ENCODE data around the gene KCNMA1.

Gene KCNMA1

GRCh38 chr10:76993213-76993612, 644.4 kb downstream of the KCNMA1 start:
- Histone ChIP-seq H3K27me3 (ENCODE audit: insufficient read depth, low read length) (no peaks in the 10 kb centered on the region), H3K36me3 (ENCODE audit: insufficient read depth, low read length) (no peaks in the 10 kb centered on the region), H3K9me3 (ENCODE audit: insufficient read depth, low read depth, low read length) (no peaks in the 10 kb centered on the region), H3K9ac (ENCODE audit: low read depth, low read length) (no peak overlapping the region), H3K4me1 (ENCODE audit: insufficient read depth, low read length) (no peaks in the 10 kb centered on the region), H3K27ac (ENCODE audit: low read depth, low read length) (no peak overlapping the region), H3K4me3 (ENCODE audit: low read length) (no peak overlapping the region)
- 86% methylated on average over 2 of the region's 2 CpGs for WGBS

- Histone ChIP-seq H3K27me3 (ENCODE audit: insufficient read depth, low read length) (no peaks in the 10 kb centered on the region), H3K4me3 (ENCODE audit: low read length) (no peak overlapping the region), H3K36me3 (ENCODE audit: insufficient read depth, low read length) (no peaks in the 10 kb centered on the region), H3K4me1 (ENCODE audit: insufficient read depth, low read length) (no peaks in the 10 kb centered on the region), H3K9me3 (ENCODE audit: insufficient read depth, low read depth, low read length) (no peaks in the 10 kb centered on the region), H3K9ac (ENCODE audit: low read depth, low read length) (no peak overlapping the region), H3K27ac (ENCODE audit: low read depth, low read length) (no peak overlapping the region)
- 93% methylated on average over 3 of the region's 3 CpGs for WGBS
Observed at GRCh38 chr10:76992467-76992866, 645.1 kb downstream of the KCNMA1 start.

GRCh38 chr10:76991621-76992020, 646.0 kb downstream of the KCNMA1 start:
- no peaks in the 10 kb centered on the region for H3K9me3 ChIP-seq (ENCODE audit: insufficient read depth, low read depth, low read length)
- H3K4me3 ChIP-seq (ENCODE audit: low read length) = no peak overlapping the region
- no peak overlapping the region for H3K27ac ChIP-seq (ENCODE audit: low read depth, low read length)
- H3K36me3 ChIP-seq (ENCODE audit: insufficient read depth, low read length) = no peaks in the 10 kb centered on the region
- no peaks in the 10 kb centered on the region for H3K27me3 ChIP-seq (ENCODE audit: insufficient read depth, low read length)
- H3K9ac ChIP-seq (ENCODE audit: low read depth, low read length) = no peak overlapping the region
- no peaks in the 10 kb centered on the region for H3K4me1 ChIP-seq (ENCODE audit: insufficient read depth, low read length)
- WGBS = 97% methylated on average over 2 of the region's 2 CpGs

DNA sequence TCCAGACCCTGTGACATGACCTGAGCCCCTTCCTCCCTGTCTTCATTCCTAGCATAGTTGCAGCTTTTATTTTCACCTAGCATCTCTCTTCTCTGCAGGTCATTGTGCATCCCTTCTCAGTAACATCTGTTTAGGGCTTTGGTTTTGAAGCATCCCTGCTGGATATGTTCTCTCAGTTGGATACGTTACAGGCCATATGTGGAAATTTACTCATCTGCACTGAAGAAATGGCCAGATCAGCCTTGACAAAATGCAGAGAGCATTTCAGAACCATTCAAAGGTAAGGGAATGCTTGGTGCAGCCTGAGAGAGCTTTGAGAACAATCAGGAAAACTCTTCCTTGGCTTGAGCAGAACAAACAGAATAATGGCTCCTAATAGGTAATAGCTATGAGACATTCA, 647.0 kb downstream of the KCNMA1 start:
- H3K27ac ChIP-seq (ENCODE audit: low read depth, low read length) = no peak overlapping the region
- no peak overlapping the region for H3K4me3 ChIP-seq (ENCODE audit: low read length)
- WGBS = 98% methylated on average over 1 of the region's 1 CpG
- no peak overlapping the region for H3K9ac ChIP-seq (ENCODE audit: low read depth, low read length)
- H3K4me1 ChIP-seq (ENCODE audit: insufficient read depth, low read length) = no peaks in the 10 kb centered on the region
- H3K27me3 ChIP-seq (ENCODE audit: insufficient read depth, low read length) = no peaks in the 10 kb centered on the region
- H3K36me3 ChIP-seq (ENCODE audit: insufficient read depth, low read length) = no peaks in the 10 kb centered on the region
- no peaks in the 10 kb centered on the region for H3K9me3 ChIP-seq (ENCODE audit: insufficient read depth, low read depth, low read length)

DNA sequence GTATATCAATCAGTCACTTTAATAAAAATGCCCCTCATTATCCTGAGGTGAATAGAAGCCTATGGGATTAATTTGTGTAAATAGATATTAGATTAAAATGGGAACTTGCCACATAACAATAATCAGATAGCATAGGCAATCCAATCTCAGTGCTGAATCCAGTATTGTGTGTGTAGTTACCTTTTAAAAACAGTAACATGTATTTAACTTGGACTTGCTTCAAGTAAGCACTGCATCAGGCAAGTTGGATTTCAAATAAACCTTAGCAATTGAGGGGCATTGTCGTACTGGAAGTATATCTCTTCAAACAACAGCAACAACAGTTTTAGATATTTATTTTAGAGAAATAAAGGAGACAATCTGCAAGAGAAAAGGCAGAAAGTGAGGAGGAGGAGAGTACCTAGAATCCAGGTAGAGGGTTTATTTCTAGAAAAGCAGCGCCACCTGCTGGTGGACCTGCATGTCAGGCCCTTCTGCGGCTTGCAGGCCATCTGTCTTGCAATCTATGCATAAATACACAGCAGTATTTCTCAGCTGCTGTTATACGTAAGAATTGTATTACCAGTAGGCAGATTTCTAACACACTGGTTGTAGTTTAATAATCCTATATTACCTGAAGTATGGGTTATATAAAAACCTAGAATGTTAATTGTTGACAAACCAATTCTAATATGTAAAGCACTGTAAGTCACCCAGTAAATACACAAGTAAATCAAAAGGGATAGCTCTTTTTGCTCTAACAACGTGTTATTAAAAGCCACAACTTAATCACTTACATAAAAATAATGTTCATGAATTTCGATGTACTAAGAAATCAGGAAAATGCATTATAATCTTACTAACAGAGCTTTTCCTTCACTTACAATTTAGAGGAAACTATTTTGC, 652.8 kb downstream of the KCNMA1 start:
- Histone ChIP-seq H3K4me1 (ENCODE audit: insufficient read depth, low read length) (peaks cover 9% of the 10 kb centered on the region), H3K9ac (ENCODE audit: low read depth, low read length) (no peak overlapping the region), H3K27me3 (ENCODE audit: insufficient read depth, low read length) (no peaks in the 10 kb centered on the region), H3K4me3 (ENCODE audit: low read length) (no peak overlapping the region), H3K27ac (ENCODE audit: low read depth, low read length) (no peak overlapping the region), H3K36me3 (ENCODE audit: insufficient read depth, low read length) (no peaks in the 10 kb centered on the region), H3K9me3 (ENCODE audit: insufficient read depth, low read depth, low read length) (no peaks in the 10 kb centered on the region)
- WGBS = 25% methylated on average over 4 of the region's 6 CpGs

GRCh38 chr10:76983624-76984023, 654.0 kb downstream of the KCNMA1 start:
- H3K4me3 ChIP-seq (ENCODE audit: low read length) = no peak overlapping the region
- 80% methylated on average over 2 of the region's 3 CpGs for WGBS
- no peaks in the 10 kb centered on the region for H3K27me3 ChIP-seq (ENCODE audit: insufficient read depth, low read length)
- H3K4me1 ChIP-seq (ENCODE audit: insufficient read depth, low read length) = peaks cover 9% of the 10 kb centered on the region
- H3K36me3 ChIP-seq (ENCODE audit: insufficient read depth, low read length) = no peaks in the 10 kb centered on the region
- no peak overlapping the region for H3K9ac ChIP-seq (ENCODE audit: low read depth, low read length)
- no peak overlapping the region for H3K27ac ChIP-seq (ENCODE audit: low read depth, low read length)
- H3K9me3 ChIP-seq (ENCODE audit: insufficient read depth, low read depth, low read length) = no peaks in the 10 kb centered on the region

GRCh38 chr10:76982671-76983070, 654.9 kb downstream of the KCNMA1 start:
- Histone ChIP-seq H3K4me1 (ENCODE audit: insufficient read depth, low read length) (peaks cover 9% of the 10 kb centered on the region), H3K4me3 (ENCODE audit: low read length) (no peak overlapping the region), H3K27me3 (ENCODE audit: insufficient read depth, low read length) (no peaks in the 10 kb centered on the region), H3K27ac (ENCODE audit: low read depth, low read length) (no peak overlapping the region), H3K9me3 (ENCODE audit: insufficient read depth, low read depth, low read length) (no peaks in the 10 kb centered on the region), H3K9ac (ENCODE audit: low read depth, low read length) (no peak overlapping the region), H3K36me3 (ENCODE audit: insufficient read depth, low read length) (no peaks in the 10 kb centered on the region)
- 98% methylated on average over 2 of the region's 2 CpGs for WGBS

DNA sequence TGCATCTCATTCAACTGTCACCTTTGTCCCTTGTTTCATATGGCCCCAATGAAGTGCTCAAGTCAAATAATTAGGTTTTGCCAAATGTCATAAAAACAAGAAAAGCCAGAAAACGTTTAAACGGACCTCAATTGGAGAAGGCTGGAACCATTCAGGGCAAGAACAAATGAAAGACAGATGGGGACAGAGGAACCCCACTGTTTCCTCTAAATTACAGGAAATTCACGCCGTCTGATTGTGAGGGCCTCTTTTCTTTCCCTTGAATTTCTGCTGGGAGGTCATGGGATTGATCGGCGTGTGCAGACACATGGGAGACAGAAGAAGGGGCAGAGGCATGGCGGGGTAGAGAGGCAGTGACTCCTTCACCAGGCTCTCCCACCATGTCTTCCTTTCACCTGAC, 656.4 kb downstream of the KCNMA1 start:
- Histone ChIP-seq H3K4me1 (ENCODE audit: insufficient read depth, low read length) (peaks cover 9% of the 10 kb centered on the region), H3K36me3 (ENCODE audit: insufficient read depth, low read length) (no peaks in the 10 kb centered on the region), H3K9ac (ENCODE audit: low read depth, low read length) (no peak overlapping the region), H3K4me3 (ENCODE audit: low read length) (no peak overlapping the region), H3K27ac (ENCODE audit: low read depth, low read length) (no peak overlapping the region), H3K9me3 (ENCODE audit: insufficient read depth, low read depth, low read length) (no peaks in the 10 kb centered on the region), H3K27me3 (ENCODE audit: insufficient read depth, low read length) (no peaks in the 10 kb centered on the region)
- 76% methylated on average over 5 of the region's 7 CpGs for WGBS

DNA sequence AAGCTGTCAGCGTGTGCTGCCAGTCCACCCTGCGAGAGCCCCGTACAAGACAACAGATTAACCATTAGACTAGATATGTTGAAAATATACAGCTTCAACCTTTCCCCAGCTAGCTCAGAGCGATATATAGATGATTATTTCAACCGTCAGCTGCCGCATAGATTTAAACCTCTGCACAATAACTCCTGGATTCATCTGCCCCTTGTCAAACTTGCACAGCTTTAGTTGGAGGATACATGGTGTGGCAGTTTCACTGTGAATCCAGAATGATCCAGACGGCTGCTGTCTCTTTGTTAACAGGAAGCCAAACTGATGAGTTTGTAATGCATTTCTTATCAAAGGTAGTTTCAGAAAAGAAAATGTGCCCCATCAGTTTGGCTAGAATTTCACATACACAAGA, 659.7 kb downstream of the KCNMA1 start:
- H3K4me3 ChIP-seq (ENCODE audit: low read length) = no peak overlapping the region
- no peaks in the 10 kb centered on the region for H3K4me1 ChIP-seq (ENCODE audit: insufficient read depth, low read length)
- H3K9me3 ChIP-seq (ENCODE audit: insufficient read depth, low read depth, low read length) = no peaks in the 10 kb centered on the region
- H3K27ac ChIP-seq (ENCODE audit: low read depth, low read length) = no peak overlapping the region
- no peaks in the 10 kb centered on the region for H3K36me3 ChIP-seq (ENCODE audit: insufficient read depth, low read length)
- no peaks in the 10 kb centered on the region for H3K27me3 ChIP-seq (ENCODE audit: insufficient read depth, low read length)
- no peak overlapping the region for H3K9ac ChIP-seq (ENCODE audit: low read depth, low read length)
- 94% methylated on average over 7 of the region's 7 CpGs for WGBS

DNA sequence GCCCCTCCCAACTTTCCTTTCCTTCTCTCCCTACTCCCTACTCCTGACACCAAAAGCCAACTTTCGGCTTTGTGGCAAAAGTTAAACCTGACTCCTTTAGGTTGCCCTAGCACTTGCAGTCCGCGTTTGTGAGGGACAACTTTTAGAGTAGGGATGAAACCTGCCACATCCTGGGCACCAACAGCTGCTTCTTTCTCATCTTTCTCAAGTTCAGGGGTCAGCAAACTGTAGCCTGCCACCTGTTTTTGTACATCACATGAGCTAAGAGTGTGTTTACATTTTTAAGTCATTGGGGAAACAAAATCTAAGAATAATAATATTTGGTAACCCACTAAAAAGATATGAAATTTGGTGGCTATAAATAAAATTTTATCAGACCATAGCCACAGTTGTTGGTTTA, 660.6 kb downstream of the KCNMA1 start:
- Histone ChIP-seq H3K27ac (ENCODE audit: low read depth, low read length) (no peak overlapping the region), H3K4me3 (ENCODE audit: low read length) (no peak overlapping the region), H3K4me1 (ENCODE audit: insufficient read depth, low read length) (no peaks in the 10 kb centered on the region), H3K36me3 (ENCODE audit: insufficient read depth, low read length) (no peaks in the 10 kb centered on the region), H3K9me3 (ENCODE audit: insufficient read depth, low read depth, low read length) (no peaks in the 10 kb centered on the region), H3K9ac (ENCODE audit: low read depth, low read length) (no peak overlapping the region), H3K27me3 (ENCODE audit: insufficient read depth, low read length) (no peaks in the 10 kb centered on the region)
- WGBS = 91% methylated on average over 3 of the region's 3 CpGs

DNA sequence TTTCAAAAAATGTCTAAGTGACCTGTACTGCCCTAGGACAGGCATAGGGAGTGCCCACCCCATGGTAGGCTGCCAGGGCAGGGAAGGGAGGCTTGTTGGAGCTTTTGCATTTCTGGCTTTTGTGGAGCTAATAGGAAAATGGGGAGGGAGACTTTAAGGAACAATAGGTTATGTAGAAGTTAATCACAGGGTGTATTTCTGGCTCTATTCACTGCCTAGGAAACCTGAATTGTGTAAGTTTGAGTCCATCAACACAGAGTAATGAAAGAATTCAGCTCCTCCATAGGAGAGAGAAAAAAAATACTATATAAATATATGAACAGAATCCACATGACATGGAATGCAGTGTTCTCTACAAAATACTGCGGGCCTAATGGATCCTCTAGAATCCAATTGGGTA, 661.5 kb downstream of the KCNMA1 start:
- 96% methylated on average over 1 of the region's 1 CpG for WGBS
- Histone ChIP-seq H3K4me1 (ENCODE audit: insufficient read depth, low read length) (no peaks in the 10 kb centered on the region), H3K27me3 (ENCODE audit: insufficient read depth, low read length) (no peaks in the 10 kb centered on the region), H3K4me3 (ENCODE audit: low read length) (no peak overlapping the region), H3K27ac (ENCODE audit: low read depth, low read length) (no peak overlapping the region), H3K9ac (ENCODE audit: low read depth, low read length) (no peak overlapping the region), H3K9me3 (ENCODE audit: insufficient read depth, low read depth, low read length) (no peaks in the 10 kb centered on the region), H3K36me3 (ENCODE audit: insufficient read depth, low read length) (no peaks in the 10 kb centered on the region)

DNA sequence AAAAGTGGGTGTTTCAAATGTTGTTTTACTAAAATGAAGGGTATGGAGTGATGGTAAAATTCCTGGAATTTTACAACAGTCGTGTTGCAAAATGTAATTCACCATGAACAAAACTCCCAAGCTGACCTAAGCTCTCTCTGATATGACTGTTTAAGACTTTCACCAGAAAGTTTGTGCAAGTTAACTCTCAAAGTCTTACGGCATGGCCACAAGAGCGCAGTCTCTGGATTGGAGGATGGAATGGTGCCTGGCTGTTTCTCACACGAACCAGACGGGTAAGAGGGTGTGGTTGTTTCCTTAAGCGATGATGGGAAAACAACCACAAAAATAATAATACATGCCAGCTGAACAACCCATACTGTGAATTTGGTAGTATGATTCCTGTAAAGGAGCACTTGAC, 662.5 kb downstream of the KCNMA1 start:
- Histone ChIP-seq H3K27me3 (ENCODE audit: insufficient read depth, low read length) (no peaks in the 10 kb centered on the region), H3K27ac (ENCODE audit: low read depth, low read length) (no peak overlapping the region), H3K4me3 (ENCODE audit: low read length) (no peak overlapping the region), H3K36me3 (ENCODE audit: insufficient read depth, low read length) (no peaks in the 10 kb centered on the region), H3K9me3 (ENCODE audit: insufficient read depth, low read depth, low read length) (no peaks in the 10 kb centered on the region), H3K9ac (ENCODE audit: low read depth, low read length) (no peak overlapping the region), H3K4me1 (ENCODE audit: insufficient read depth, low read length) (no peaks in the 10 kb centered on the region)
- WGBS = 88% methylated on average over 4 of the region's 6 CpGs

Measured in HUES64 (cell line).